H9 (cell line): ENCODE results near the gene ALDH1A2. TPM values are rescaled to one million over a fixed set of nuclear protein-coding genes. Genes with fewer than 3 reads are reported as not detected.
A peak's percentile ranks its signal among the peaks of the same experiment; 100 is the strongest.

Experiments used
- DNase-seq: peaks from one replicate; pipeline ENCODE4 v3.0.0-alpha.2; 2017
- H2AFZ ChIP-seq: one replicate; pipeline ENCODE4 v1.6.1; 2013; ENCODE audit warnings: mild to moderate bottlenecking, low read length, control low read depth, moderate library complexity
- H2AK5ac ChIP-seq: 2 replicates; pipeline ENCODE4 v1.6.1; 2013; ENCODE audit warnings: low read length, control low read depth, mixed read lengths; ENCODE audit not compliant: insufficient read length
- H2BK120ac ChIP-seq: one replicate; pipeline ENCODE4 v1.6.1; 2013; ENCODE audit warnings: low read depth, mild to moderate bottlenecking, low read length, control low read depth, inconsistent platforms; ENCODE audit not compliant: poor library complexity, severe bottlenecking
- H2BK12ac ChIP-seq: 2 replicates; pipeline ENCODE4 v1.6.1; 2013; ENCODE audit warnings: low read length, control low read depth, mixed read lengths, low read depth; ENCODE audit not compliant: insufficient read length
- H2BK15ac ChIP-seq: 2 replicates; pipeline ENCODE4 v1.6.1; 2013; ENCODE audit warnings: low read depth, low read length, control low read depth
- H2BK20ac ChIP-seq: one replicate; pipeline ENCODE4 v1.6.1; 2013; ENCODE audit warnings: low read depth, mild to moderate bottlenecking, low read length, control low read depth, inconsistent platforms; ENCODE audit not compliant: poor library complexity, severe bottlenecking
- H2BK5ac ChIP-seq: 2 replicates; pipeline ENCODE4 v1.6.1; 2013; ENCODE audit warnings: low read length, control low read depth, mixed read lengths; ENCODE audit not compliant: insufficient read length
- H3K14ac ChIP-seq: 2 replicates; pipeline ENCODE4 v1.6.1; 2013; ENCODE audit warnings: low read length, control low read depth; ENCODE audit not compliant: insufficient read depth
- H3K18ac ChIP-seq: 2 replicates; pipeline ENCODE4 v1.6.1; 2013; ENCODE audit warnings: low read depth, mild to moderate bottlenecking, mixed read lengths, low read length, control low read depth; ENCODE audit not compliant: insufficient read length
- H3K23ac ChIP-seq: 2 replicates; pipeline ENCODE4 v1.6.1; 2013; ENCODE audit warnings: low read length, control low read depth, mixed read lengths, low read depth; ENCODE audit not compliant: insufficient read length
- H3K23me2 ChIP-seq: 2 replicates; pipeline ENCODE4 v1.6.1; 2013; ENCODE audit warnings: low read depth, mild to moderate bottlenecking, mixed read lengths, low read length, control low read depth; ENCODE audit not compliant: insufficient read length, poor library complexity, severe bottlenecking
- H3K27ac ChIP-seq: 2 replicates; pipeline ENCODE4 v1.5.1; 2013; ENCODE audit warnings: low read length, control low read depth, mixed read lengths, low read depth; ENCODE audit not compliant: insufficient read length
- H3K27me3 ChIP-seq: 2 replicates; pipeline ENCODE4 v1.6.1; 2013; ENCODE audit warnings: low read length, control low read depth, inconsistent platforms; ENCODE audit not compliant: insufficient read depth
- H3K4ac ChIP-seq: 2 replicates; pipeline ENCODE4 v1.6.1; 2013; ENCODE audit warnings: low read depth, mild to moderate bottlenecking, control low read depth, inconsistent platforms, low read length, moderate library complexity
- H3K4me1 ChIP-seq: 2 replicates; pipeline ENCODE4 v1.6.1; 2013; ENCODE audit warnings: low read length, control low read depth, inconsistent platforms; ENCODE audit not compliant: insufficient read depth
- H3K4me2 ChIP-seq: 2 replicates; pipeline ENCODE4 v1.6.1; 2013; ENCODE audit warnings: low read length, control low read depth, mixed read lengths; ENCODE audit not compliant: insufficient read length, insufficient read depth
- H3K56ac ChIP-seq: 2 replicates; pipeline ENCODE4 v1.6.1; 2013; ENCODE audit warnings: low read depth, mild to moderate bottlenecking, mixed read lengths, low read length, control low read depth; ENCODE audit not compliant: insufficient read length
- H3K79me1 ChIP-seq: 2 replicates; pipeline ENCODE4 v1.6.1; 2013; ENCODE audit warnings: low read depth, mild to moderate bottlenecking, moderate library complexity, low read length, control low read depth, inconsistent platforms; ENCODE audit not compliant: insufficient read depth, poor library complexity, severe bottlenecking
- H3K79me2 ChIP-seq: 2 replicates; pipeline ENCODE4 v1.6.1; 2013; ENCODE audit warnings: low read length, control low read depth, inconsistent platforms; ENCODE audit not compliant: insufficient read depth
- H3K9ac ChIP-seq: 2 replicates; pipeline ENCODE4 v1.6.1; 2013; ENCODE audit warnings: low read length, control low read depth, mixed read lengths; ENCODE audit not compliant: insufficient read length; ENCODE audit errors: extremely low read depth
- H3K9me3 ChIP-seq: one replicate; pipeline ENCODE4 v1.6.1; 2013; ENCODE audit warnings: low read depth, low read length, inconsistent platforms; ENCODE audit not compliant: control insufficient read depth
- H3T11ph ChIP-seq: one replicate; pipeline ENCODE4 v1.6.1; 2013; ENCODE audit warnings: mild to moderate bottlenecking, low read length, control low read depth, inconsistent platforms
- H4K20me1 ChIP-seq: one replicate; pipeline ENCODE4 v1.6.1; 2013; ENCODE audit not compliant: control insufficient read depth, insufficient read length, insufficient read depth
- H4K5ac ChIP-seq: 2 replicates; pipeline ENCODE4 v1.6.1; 2013; ENCODE audit warnings: low read depth, mild to moderate bottlenecking, mixed read lengths, low read length, control low read depth; ENCODE audit not compliant: insufficient read length
- H4K8ac ChIP-seq: replicated peaks from 2 replicates; pipeline ENCODE4 v1.6.1; 2013; ENCODE audit warnings: low read length, control low read depth, mixed read lengths, low read depth; ENCODE audit not compliant: insufficient read length
- H4K91ac ChIP-seq: 2 replicates; pipeline ENCODE4 v1.6.1; 2013; ENCODE audit warnings: low read depth, mild to moderate bottlenecking, moderate library complexity, mixed read lengths, low read length, control low read depth; ENCODE audit not compliant: insufficient read length
- H3K27ac Mint-ChIP-seq, 3 experiments: 2 replicates in 2 of 3; 3 replicates in 1 of 3; pipeline ENCODE4 v1.8.0; 2020 to 2021; ENCODE audit warnings: mixed read lengths in 3 of 3, mild to moderate bottlenecking in 1 of 3, moderate library complexity in 1 of 3
- H3K27me3 Mint-ChIP-seq: 2 replicates; pipeline ENCODE4 v1.8.0; 2021; ENCODE audit warnings: low read depth, mild to moderate bottlenecking, moderate library complexity, mixed read lengths
- H3K36me3 Mint-ChIP-seq, 3 experiments: 2 replicates in 2 of 3; 3 replicates in 1 of 3; pipeline ENCODE4 v1.8.0; 2020 to 2021; ENCODE audit warnings: low read depth in 3 of 3, mixed read lengths in 3 of 3; ENCODE audit not compliant: insufficient read depth in 1 of 3
- H3K4me1 Mint-ChIP-seq, 2 experiments: 2 replicates each; pipeline ENCODE4 v1.8.0; 2020; ENCODE audit warnings: mixed read lengths in 2 of 2
- H3K4me3 Mint-ChIP-seq, 2 experiments: 2 replicates in 1 of 2; 3 replicates in 1 of 2; pipeline ENCODE4 v1.8.0; 2020 to 2021; ENCODE audit warnings: mild to moderate bottlenecking in 2 of 2, mixed read lengths in 2 of 2, moderate library complexity in 1 of 2
- H3K9me3 Mint-ChIP-seq, 2 experiments: 2 replicates in 1 of 2; 3 replicates in 1 of 2; pipeline ENCODE4 v1.8.0; 2020; ENCODE audit warnings: mild to moderate bottlenecking in 2 of 2, mixed read lengths in 2 of 2, moderate library complexity in 1 of 2
- WGBS: extraction: QIAGEN DNeasy Blood & Tissue Kit; methylation state at CpG from one replicate; pipeline ENCODE4 v1.1.7; 2013; ENCODE audit warnings: missing lambda C conversion rate, low lambda C conversion rate, mixed read lengths; ENCODE audit not compliant: insufficient read length; ENCODE audit errors: extremely low coverage; 5-methylcytosine and 5-hydroxymethylcytosine counted together
- total RNA-seq: library from RNA; stranded (reverse); gene quantifications from 2 replicates; pipeline ENCODE4 v1.2.1, GENCODE V29; 2021
- TF ChIP-seq, protein P1 (sequence below): fragments of 200-600 bp; sonication (generic); conservative IDR thresholded peaks from 3 replicates; pipeline ENCODE4 v1.8.0; 2021; ENCODE audit warnings: antibody characterized with exemption, mild to moderate bottlenecking

The ALDH1A2 gene
- total RNA-seq, 1 experiment from 2014 or later, result 0.72 TPM

GRCh38 chr15:57962887-57963286, 102.6 kb downstream of the ALDH1A2 start:
- no CpG with 5 or more reads among the region's 4 CpGs for WGBS
- no peaks in the 10 kb centered on the region for H3K79me2 ChIP-seq

More at GRCh38 chr15:57962887-57963286, 102.6 kb downstream of the ALDH1A2 start:
- Histone ChIP-seq H3K79me1 (no peaks in the 10 kb centered on the region), H3K4ac (no peak overlapping the region), H3K4me1 (no peaks in the 10 kb centered on the region), H4K91ac (no peak overlapping the region), H2BK5ac (no peak overlapping the region), H3T11ph (no peak overlapping the region), H3K23ac (no peak overlapping the region), H4K20me1 (no peaks in the 10 kb centered on the region), H2BK15ac (no peak overlapping the region), H3K27ac (no peak overlapping the region), H2BK12ac (no peak overlapping the region), H4K5ac (no peak overlapping the region), H2BK20ac (peak overlapping the region; percentile 60), H3K14ac (no peak overlapping the region), H3K56ac (no peak overlapping the region), H4K8ac (no peak overlapping the region), H2AK5ac (no peak overlapping the region), H3K9me3 (no peaks in the 10 kb centered on the region), H3K23me2 (no peaks in the 10 kb centered on the region), H2AFZ (no peak overlapping the region), H2BK120ac (no peak overlapping the region), H3K27me3 (no peaks in the 10 kb centered on the region), H3K4me2 (no peak overlapping the region), H3K9ac (no peak overlapping the region), H3K18ac (no peak overlapping the region)
- Mint-ChIP-seq H3K4me1 (peaks cover 0 to 6% of the 10 kb centered on the region in 2 experiments; a peak in 1 of 4 replicates), H3K4me3 (no peak overlapping the region), H3K36me3 (no peaks in the 10 kb centered on the region), H3K27ac (no peak overlapping the region), H3K27me3 (peaks cover 11% of the 10 kb centered on the region), H3K9me3 (no peaks in the 10 kb centered on the region)
- DNase-seq, result no peak
- TF ChIP-seq, protein P1, sequence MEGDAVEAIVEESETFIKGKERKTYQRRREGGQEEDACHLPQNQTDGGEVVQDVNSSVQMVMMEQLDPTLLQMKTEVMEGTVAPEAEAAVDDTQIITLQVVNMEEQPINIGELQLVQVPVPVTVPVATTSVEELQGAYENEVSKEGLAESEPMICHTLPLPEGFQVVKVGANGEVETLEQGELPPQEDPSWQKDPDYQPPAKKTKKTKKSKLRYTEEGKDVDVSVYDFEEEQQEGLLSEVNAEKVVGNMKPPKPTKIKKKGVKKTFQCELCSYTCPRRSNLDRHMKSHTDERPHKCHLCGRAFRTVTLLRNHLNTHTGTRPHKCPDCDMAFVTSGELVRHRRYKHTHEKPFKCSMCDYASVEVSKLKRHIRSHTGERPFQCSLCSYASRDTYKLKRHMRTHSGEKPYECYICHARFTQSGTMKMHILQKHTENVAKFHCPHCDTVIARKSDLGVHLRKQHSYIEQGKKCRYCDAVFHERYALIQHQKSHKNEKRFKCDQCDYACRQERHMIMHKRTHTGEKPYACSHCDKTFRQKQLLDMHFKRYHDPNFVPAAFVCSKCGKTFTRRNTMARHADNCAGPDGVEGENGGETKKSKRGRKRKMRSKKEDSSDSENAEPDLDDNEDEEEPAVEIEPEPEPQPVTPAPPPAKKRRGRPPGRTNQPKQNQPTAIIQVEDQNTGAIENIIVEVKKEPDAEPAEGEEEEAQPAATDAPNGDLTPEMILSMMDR, result no peak
